Esophagus squamous epithelium (tissue), 5 donors: Measurements from ENCODE around the gene WDR43. TPM values are rescaled to one million over a fixed set of nuclear protein-coding genes. Genes with fewer than 3 reads are reported as not detected.

Experiments
- DNase-seq: peaks from one replicate; lab custom pipeline; 2025; lab: John Stamatoyannopoulos, UW
- H3K27ac ChIP-seq, 4 donors: fragments of 200-600 bp; sonication (generic); one replicate each; pipeline ENCODE4 v1.5.1; 2016 to 2019; ENCODE audit warnings: mild to moderate bottlenecking in 1 of 4
- H3K27me3 ChIP-seq, 4 donors: fragments of 200-600 bp; sonication (generic); 1 replicate in 3 of 4; 2 replicates in 1 of 4; pipeline versions ENCODE4 v1.5.1 to v1.6.0; 2017 to 2021; ENCODE audit warnings: antibody characterized with exemption in 1 of 4
- H3K36me3 ChIP-seq, 3 donors: fragments of 200-600 bp; sonication (generic); one replicate each; pipeline ENCODE4 v1.5.1; 2016 to 2019
- H3K4me1 ChIP-seq, 3 donors: fragments of 200-600 bp; sonication (generic); one replicate each; pipeline ENCODE4 v1.5.1; 2017 to 2019
- H3K4me3 ChIP-seq, 4 donors: fragments of 200-600 bp; sonication (generic); 1 replicate in 3 of 4; 2 replicates in 1 of 4; pipeline ENCODE4 v1.5.1; 2016 to 2019; ENCODE audit warnings: mild to moderate bottlenecking in 2 of 4, moderate library complexity in 1 of 4
- H3K9me3 ChIP-seq, 3 donors: fragments of 200-600 bp; sonication (generic); one replicate each; pipeline ENCODE4 v1.5.1; 2016 to 2019
- POLR2A ChIP-seq, 4 donors: fragments of 450-650 bp; IDR thresholded peaks; one replicate each; pipeline ENCODE4 v1.6.1; 2017; ENCODE audit warnings: antibody characterized with exemption in 4 of 4, mild to moderate bottlenecking in 4 of 4, moderate library complexity in 3 of 4
- WGBS, 2 donors: methylation state at CpG; one replicate each; pipeline ENCODE4 v1.1.5; 2018; 5-methylcytosine and 5-hydroxymethylcytosine counted together
- intact Hi-C: fragments of 100-400 bp; cut with DNase I; formaldehyde crosslinking; loops from one replicate; pipeline ENCODE4 v1.15.0; 2022
- total RNA-seq, 4 donors: library from RNA; depleted of rRNA; stranded (reverse); fragments of >200 nt; gene quantifications; one replicate each; pipeline ENCODE4 v1.1.0, GENCODE V29; 2016
- TF ChIP-seq, protein P1 (sequence below), 6 experiments: fragments of 450-650 bp in 4 of 6; fragments of 200-600 bp in 2 of 6; sonication (generic) in 2 of 6; IDR thresholded peaks; one replicate each; pipeline ENCODE4 v1.5.1; 2016 to 2019; ENCODE audit warnings: antibody characterized with exemption in 6 of 6, mild to moderate bottlenecking in 4 of 6, moderate library complexity in 4 of 6
- donor health status: DM: yes; HTN: yes; CAD: no.

The WDR43 gene
- total RNA-seq, 4 donors from 2014 or later: 28.2 to 73.2 (median 41.2) TPM

DNA sequence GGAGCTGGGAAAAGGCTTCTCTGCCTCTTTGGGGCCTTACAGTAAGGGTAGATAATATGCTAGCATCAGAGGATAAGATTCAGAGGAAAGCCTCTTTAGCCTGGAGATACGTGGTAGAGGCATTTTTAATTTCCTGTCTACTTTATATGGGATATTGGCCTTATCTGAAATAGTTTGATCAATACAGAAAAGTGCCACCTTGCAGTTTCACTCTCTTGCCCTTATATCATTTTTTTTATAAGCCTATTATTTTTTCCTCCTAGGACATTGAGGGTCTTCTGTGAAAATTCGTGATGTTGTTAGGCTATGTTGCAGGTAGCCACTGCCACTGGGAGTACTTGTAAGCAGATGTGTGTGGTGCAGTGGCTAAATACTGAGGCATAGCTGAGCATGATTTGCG lies 46.5 kb downstream of the WDR43 start:
- Histone ChIP-seq H3K9me3 (no peaks in the 10 kb centered on the region), H3K36me3 (peaks cover 4 to 100% (median 41%) of the 10 kb centered on the region in 3 donors), H3K4me1 (no peaks in the 10 kb centered on the region), H3K27me3 (no peaks in the 10 kb centered on the region), H3K4me3 (no peak overlapping the region), H3K27ac (no peak overlapping the region)
- DNase-seq: no peak
- TF ChIP-seq POLR2A (IDR thresholded peaks at IDR 0.05): no peak
- TF ChIP-seq, protein P1, sequence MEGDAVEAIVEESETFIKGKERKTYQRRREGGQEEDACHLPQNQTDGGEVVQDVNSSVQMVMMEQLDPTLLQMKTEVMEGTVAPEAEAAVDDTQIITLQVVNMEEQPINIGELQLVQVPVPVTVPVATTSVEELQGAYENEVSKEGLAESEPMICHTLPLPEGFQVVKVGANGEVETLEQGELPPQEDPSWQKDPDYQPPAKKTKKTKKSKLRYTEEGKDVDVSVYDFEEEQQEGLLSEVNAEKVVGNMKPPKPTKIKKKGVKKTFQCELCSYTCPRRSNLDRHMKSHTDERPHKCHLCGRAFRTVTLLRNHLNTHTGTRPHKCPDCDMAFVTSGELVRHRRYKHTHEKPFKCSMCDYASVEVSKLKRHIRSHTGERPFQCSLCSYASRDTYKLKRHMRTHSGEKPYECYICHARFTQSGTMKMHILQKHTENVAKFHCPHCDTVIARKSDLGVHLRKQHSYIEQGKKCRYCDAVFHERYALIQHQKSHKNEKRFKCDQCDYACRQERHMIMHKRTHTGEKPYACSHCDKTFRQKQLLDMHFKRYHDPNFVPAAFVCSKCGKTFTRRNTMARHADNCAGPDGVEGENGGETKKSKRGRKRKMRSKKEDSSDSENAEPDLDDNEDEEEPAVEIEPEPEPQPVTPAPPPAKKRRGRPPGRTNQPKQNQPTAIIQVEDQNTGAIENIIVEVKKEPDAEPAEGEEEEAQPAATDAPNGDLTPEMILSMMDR (IDR thresholded peaks at IDR 0.05): no peak
- WGBS, 2 donors: 88 to 94% methylated on average over 3 of the region's 3 CpGs
- intact Hi-C loops: no loop called here

DNA sequence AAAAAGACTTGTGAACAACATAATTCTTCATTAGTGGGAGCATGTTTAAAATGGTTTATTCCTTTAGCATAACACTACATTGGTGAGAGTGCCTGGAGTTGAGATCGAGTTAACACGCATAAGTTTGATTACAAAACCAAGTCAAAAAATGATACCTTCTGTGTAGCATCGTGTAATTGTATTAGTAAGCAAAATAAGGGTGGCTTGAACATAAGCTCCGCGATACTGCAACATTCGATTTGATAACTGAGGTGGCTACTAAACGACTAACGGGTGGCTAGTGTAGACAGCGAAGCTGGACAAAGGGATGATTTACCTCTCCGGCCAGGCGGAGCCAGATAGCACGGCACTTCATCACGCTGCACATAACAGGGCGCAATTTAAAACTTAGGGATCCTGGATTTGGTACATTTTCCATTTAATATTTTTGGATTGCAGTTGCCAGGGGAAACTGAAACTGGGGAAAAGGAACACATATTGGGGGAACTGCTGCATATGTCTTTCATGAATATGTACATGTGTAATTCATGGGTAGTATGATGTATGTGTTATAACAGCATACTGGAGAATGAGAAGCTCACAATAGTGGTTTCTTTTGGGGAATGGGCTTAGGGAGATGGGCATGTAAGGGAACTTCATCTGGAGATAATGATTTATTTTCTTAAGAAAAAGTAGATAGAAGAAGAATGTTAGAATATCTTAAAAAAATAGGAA lies 50.2 kb downstream of the WDR43 start:
- TF ChIP-seq POLR2A (IDR thresholded peaks at IDR 0.05): no peak
- TF ChIP-seq, protein P1 (IDR thresholded peaks at IDR 0.05): no peak
- no peaks in the 10 kb centered on the region for H3K4me1 ChIP-seq
- WGBS, 2 donors: 88% methylated on average over 14 of the region's 14 CpGs
- H3K27me3 ChIP-seq: no peaks in the 10 kb centered on the region
- no peaks in the 10 kb centered on the region for H3K9me3 ChIP-seq
- H3K4me3 ChIP-seq: no peak overlapping the region
- peaks cover 6 to 100% (median 41%) of the 10 kb centered on the region in 3 donors for H3K36me3 ChIP-seq
- intact Hi-C loops: no loop called here
- no peak for DNase-seq
- no peak overlapping the region for H3K27ac ChIP-seq

DNA sequence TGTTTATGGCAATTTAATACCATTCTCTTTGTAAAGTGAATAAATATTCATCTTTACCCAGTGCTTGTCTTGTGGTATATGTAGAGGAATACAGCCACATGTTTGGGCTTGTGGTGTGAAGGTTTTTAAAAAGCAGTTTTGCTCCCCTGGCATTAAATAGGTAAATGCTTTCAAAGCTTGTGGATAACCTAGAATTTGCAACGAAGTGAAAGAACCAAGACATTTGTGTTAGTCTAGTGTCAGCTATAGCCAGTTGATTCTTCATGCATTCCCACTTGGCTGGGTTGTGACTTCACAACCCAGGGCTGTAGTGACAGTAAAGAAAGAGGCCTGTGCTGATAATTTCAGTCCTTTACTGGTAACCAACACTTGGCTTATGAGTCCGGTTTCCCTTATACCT lies 53.7 kb downstream of the WDR43 start:
- Histone ChIP-seq H3K4me1 (peaks cover 0 to 23% (median 19%) of the 10 kb centered on the region in 3 donors), H3K27me3 (no peaks in the 10 kb centered on the region), H3K9me3 (no peaks in the 10 kb centered on the region), H3K4me3 (no peak overlapping the region), H3K27ac (no peak overlapping the region), H3K36me3 (peaks cover 6 to 68% (median 22%) of the 10 kb centered on the region in 3 donors)
- WGBS, 2 donors: 73 to 82% methylated on average over 2 of the region's 2 CpGs
- TF ChIP-seq, protein P1 (IDR thresholded peaks at IDR 0.05): no peak
- no peak for TF ChIP-seq POLR2A (IDR thresholded peaks at IDR 0.05)
- intact Hi-C loops: no loop called here
- no peak for DNase-seq

DNA sequence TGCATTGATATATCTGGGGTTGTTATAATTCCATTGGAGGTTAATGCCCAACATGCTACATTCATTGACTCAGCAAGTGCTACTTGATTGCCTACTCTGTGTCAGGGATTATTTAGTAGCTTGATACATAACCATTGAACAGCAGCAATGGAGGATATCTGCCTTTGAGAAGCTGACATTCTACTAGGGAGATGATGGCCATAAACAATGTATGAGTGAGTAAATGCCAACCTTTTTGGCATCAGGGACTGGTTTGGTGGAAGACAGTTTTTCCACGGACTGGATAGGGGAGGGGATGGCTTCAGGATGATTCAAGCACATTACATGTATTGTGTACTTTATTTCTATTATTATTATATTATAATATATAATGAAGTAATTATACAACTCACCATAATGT lies 54.7 kb downstream of the WDR43 start:
- TF ChIP-seq, protein P1 (IDR thresholded peaks at IDR 0.05): no peak
- TF ChIP-seq POLR2A (IDR thresholded peaks at IDR 0.05): no peak
- peaks cover 6 to 58% (median 14%) of the 10 kb centered on the region in 3 donors for H3K36me3 ChIP-seq
- H3K27me3 ChIP-seq: no peaks in the 10 kb centered on the region
- no peak overlapping the region for H3K27ac ChIP-seq
- H3K4me1 ChIP-seq: peaks cover 0 to 23% (median 19%) of the 10 kb centered on the region in 3 donors
- H3K9me3 ChIP-seq: no peaks in the 10 kb centered on the region
- no peak overlapping the region for H3K4me3 ChIP-seq
- intact Hi-C loops: no loop called here
- no peak for DNase-seq
- 83 to 93% methylated on average over 1 of the region's 1 CpG for WGBS, 2 donors

DNA sequence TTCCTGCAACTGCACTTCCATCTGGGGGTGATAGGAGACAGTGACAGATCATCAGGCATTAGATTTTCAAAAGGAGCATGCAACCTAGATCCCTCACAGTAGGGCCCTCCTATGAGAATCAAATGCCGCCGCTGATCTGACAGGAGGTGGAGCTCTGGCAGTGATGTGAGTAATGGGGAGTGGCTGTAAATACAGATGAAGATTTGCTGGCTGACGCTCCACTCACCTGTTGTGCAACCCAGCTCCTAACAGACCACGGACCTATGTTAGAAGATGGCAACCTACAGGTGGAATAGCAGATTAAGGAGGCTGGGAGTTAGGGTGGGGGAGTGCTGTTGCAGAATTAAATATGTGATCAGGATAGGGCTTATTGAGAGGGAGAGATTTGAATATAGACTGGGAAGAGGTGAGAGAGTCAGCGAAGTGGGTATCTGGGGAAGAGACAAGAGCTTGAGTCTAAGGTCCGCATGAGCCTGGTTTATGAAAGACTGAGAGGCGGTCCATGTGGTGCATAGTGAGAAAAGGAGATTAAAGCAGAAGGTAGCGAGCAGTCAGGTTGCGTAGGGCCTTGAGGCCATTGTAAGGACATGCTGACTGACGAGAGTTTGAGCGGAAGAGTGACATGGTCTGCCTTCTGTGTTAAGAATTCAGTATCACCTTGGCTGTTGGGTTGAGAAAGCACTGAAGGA lies 55.3 kb downstream of the WDR43 start:
- no peaks in the 10 kb centered on the region for H3K27me3 ChIP-seq
- TF ChIP-seq, protein P1 (IDR thresholded peaks at IDR 0.05): no peak
- TF ChIP-seq POLR2A (IDR thresholded peaks at IDR 0.05): no peak
- no peak for DNase-seq
- H3K9me3 ChIP-seq: no peaks in the 10 kb centered on the region
- no peak overlapping the region for H3K4me3 ChIP-seq
- WGBS, 2 donors: 87% methylated on average over 11 of the region's 11 CpGs
- peaks cover 0 to 23% (median 19%) of the 10 kb centered on the region in 3 donors for H3K4me1 ChIP-seq
- no peak overlapping the region for H3K27ac ChIP-seq
- intact Hi-C loops: no loop called here
- peaks cover 6 to 52% (median 9%) of the 10 kb centered on the region in 3 donors for H3K36me3 ChIP-seq
